Mucosa of stomach (tissue), 1 donor: ENCODE data around the gene ADAM19.
A peak's percentile ranks its signal among the peaks of the same experiment; 100 is the strongest.

ENCODE experiments used
- H3K27me3 ChIP-seq: one replicate; pipeline ENCODE4 v1.7.0; 2013; ENCODE audit warnings: mild to moderate bottlenecking, low read length; ENCODE audit not compliant: control insufficient read depth, insufficient read depth
- H3K36me3 ChIP-seq: one replicate; pipeline ENCODE4 v1.7.0; 2013; ENCODE audit warnings: low read length; ENCODE audit not compliant: control insufficient read depth, insufficient read depth
- H3K4me1 ChIP-seq: one replicate; pipeline ENCODE4 v1.7.0; 2013; ENCODE audit warnings: mild to moderate bottlenecking, low read length; ENCODE audit not compliant: control insufficient read depth, insufficient read depth
- H3K4me3 ChIP-seq: one replicate; pipeline ENCODE4 v1.7.0; 2013; ENCODE audit warnings: low read length
- H3K9ac ChIP-seq: one replicate; pipeline ENCODE4 v1.7.0; 2013; ENCODE audit warnings: mild to moderate bottlenecking, low read length, moderate library complexity
- H3K9me3 ChIP-seq: one replicate; pipeline ENCODE4 v1.7.0; 2013; ENCODE audit warnings: mild to moderate bottlenecking, low read length, moderate library complexity; ENCODE audit not compliant: control insufficient read depth
- donor health status: Pancreatic carcinoma.

The ADAM19 gene

DNA sequence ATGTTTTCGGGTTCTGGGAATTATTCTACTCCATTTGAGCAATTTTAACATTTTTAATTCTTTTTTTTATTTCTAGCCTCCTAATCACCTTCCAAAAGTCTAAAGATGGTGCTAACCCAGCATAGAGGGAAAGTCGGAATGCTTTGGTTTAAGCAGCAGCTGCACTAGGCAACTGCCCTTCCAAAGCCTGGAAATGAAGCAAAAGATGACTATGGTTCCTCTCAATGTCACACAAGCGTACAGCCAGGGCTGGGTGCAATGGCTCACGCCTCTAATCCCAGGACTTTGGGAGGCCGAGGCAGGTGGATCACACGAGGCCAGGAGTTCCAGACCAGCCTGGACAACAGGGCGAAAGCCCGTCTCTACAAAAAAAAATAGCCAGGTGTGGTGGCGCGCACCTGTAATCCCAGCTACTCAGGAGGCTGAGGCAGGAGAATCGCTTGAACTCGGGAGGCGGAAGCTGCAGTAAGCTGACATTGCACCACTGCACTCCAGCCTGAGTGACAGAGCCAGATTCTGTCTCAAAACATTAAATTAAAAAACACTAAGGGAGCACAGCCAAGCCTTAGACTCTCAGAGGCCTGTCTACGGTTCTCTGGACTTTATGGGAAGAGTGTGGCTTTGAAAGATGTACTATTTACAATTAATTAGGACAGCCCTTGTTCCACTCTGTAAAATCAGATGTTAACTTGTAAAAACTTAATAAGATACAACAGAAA is 33.1 kb downstream of the ADAM19 start:
- H3K9ac ChIP-seq = no peak overlapping the region
- H3K36me3 ChIP-seq = no peaks in the 10 kb centered on the region
- no peak overlapping the region for H3K4me3 ChIP-seq
- peaks cover 6% of the 10 kb centered on the region for H3K4me1 ChIP-seq
- no peaks in the 10 kb centered on the region for H3K27me3 ChIP-seq
- H3K9me3 ChIP-seq = no peaks in the 10 kb centered on the region

DNA sequence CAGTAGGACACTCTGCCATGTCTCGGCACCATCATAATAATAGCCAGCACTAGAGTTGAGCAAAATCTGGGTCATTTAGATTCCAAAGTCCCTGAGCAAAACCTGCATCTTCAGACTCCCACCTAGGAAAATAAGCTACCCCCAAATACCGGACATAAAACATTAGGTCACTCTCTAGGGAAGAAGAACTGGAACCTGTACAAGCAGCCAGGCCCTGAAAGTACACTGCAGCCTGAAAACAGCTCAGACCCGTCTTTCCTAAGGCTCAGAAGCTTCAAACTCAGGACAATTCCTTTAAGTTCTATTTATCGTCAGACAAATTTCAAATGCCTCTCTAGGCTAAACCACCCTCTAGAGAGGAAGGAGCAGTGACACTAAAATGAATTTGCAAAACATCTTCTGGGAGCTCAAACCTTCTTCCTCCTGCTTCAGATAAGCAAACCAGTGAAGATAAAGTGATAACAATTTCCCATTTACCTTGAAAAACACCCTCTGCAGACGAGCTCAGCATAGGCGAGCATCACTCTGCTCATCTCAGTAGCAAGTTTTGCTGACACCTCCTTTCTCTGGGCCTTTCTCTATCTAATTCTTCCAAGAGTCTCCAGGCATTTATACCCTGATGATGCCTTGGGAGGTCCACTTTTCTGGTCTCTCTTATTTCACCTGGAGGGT is 34.0 kb downstream of the ADAM19 start:
- H3K4me3 ChIP-seq = no peak overlapping the region
- peak overlapping the region; percentile 9 for H3K9ac ChIP-seq
- peaks cover 6% of the 10 kb centered on the region for H3K4me1 ChIP-seq
- H3K9me3 ChIP-seq = no peaks in the 10 kb centered on the region
- H3K36me3 ChIP-seq = no peaks in the 10 kb centered on the region
- no peaks in the 10 kb centered on the region for H3K27me3 ChIP-seq

DNA sequence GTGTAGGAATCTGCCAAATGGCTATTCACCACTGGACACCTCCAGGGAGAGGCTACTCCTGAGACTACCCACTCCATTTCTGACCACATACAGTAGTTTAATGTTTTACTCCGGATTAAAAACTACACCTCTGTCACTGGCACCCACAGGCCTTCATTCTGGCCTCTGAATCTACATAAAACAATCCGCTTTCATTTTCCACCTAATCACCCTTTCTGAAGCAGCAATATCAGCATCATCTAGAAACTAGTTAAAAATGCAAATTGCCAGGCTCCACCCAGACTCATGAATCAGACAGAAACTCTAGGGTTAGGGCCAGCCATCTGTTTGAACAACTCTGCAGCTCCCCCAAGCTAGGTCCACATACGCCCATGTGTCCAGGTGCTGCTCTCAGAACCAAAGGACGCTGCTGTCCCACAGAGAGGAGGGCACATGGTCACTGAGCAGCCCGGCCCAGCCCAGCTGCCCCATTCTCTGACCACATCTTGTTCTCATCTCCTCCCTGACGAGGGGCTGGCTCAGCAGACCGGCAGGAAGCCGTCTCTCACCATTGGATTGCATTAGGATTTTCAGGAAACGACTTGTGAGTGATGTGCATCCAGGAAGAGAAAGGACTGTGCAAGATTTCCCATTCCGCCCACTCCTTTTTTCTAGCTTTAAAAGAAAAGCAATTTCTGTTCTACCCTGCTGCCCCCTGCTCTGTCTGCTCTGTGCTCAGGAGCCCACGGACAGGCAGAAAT is 34.7 kb downstream of the ADAM19 start:
- H3K27me3 ChIP-seq = no peaks in the 10 kb centered on the region
- H3K4me3 ChIP-seq = no peak overlapping the region
- H3K4me1 ChIP-seq = peaks cover 6% of the 10 kb centered on the region
- H3K9me3 ChIP-seq = no peaks in the 10 kb centered on the region
- H3K36me3 ChIP-seq = no peaks in the 10 kb centered on the region
- H3K9ac ChIP-seq = peak overlapping the region; percentile 9

DNA sequence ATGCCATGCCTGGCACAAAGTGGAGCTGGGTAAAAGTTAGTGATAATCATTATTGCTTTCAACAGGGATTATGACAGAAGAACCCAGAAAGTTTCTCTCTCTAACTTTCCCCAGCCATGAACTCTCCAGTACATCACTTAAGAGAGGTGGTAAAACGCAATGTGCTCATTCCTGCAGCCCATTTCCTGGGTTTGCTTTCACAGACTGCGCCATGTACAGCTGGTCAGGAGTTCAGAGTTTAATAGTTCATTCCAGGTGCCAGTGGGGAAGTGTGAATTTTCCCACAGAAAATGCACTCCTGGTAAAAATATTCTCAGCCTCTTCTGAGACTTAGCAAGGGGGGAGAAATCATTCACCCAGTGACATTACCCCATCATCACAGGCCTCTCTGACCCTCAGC is 35.5 kb downstream of the ADAM19 start:
- H3K4me1 ChIP-seq = peaks cover 6% of the 10 kb centered on the region
- no peaks in the 10 kb centered on the region for H3K36me3 ChIP-seq
- no peak overlapping the region for H3K9ac ChIP-seq
- H3K27me3 ChIP-seq = no peaks in the 10 kb centered on the region
- no peaks in the 10 kb centered on the region for H3K9me3 ChIP-seq
- H3K4me3 ChIP-seq = no peak overlapping the region

DNA sequence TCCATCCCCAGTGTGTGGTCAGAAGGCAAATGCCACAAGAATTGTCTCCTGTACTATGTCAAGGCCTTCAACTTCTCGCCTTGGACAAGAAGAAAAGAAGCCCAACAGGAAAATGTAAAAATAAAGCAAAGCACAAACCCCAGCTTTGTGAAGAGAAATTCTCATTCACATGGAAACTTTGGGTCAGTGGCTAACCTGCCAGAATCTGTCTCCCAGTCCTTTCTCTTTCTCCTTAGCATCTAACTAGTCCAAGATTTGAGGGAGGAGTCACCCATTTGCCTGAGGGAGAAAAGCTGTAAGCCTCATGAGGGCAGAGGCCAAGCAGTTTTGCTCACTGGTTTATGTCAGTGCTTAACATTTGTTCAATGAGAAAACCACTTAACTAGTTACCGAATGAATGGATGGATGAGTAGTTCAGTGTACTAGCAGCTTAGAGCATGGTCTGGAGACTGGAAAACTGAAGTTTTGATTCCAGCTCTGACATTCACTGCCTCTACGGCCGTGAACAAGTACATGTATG is 36.0 kb downstream of the ADAM19 start:
- no peak overlapping the region for H3K4me3 ChIP-seq
- peaks cover 6% of the 10 kb centered on the region for H3K4me1 ChIP-seq
- no peaks in the 10 kb centered on the region for H3K9me3 ChIP-seq
- H3K9ac ChIP-seq = no peak overlapping the region
- no peaks in the 10 kb centered on the region for H3K27me3 ChIP-seq
- no peaks in the 10 kb centered on the region for H3K36me3 ChIP-seq

DNA sequence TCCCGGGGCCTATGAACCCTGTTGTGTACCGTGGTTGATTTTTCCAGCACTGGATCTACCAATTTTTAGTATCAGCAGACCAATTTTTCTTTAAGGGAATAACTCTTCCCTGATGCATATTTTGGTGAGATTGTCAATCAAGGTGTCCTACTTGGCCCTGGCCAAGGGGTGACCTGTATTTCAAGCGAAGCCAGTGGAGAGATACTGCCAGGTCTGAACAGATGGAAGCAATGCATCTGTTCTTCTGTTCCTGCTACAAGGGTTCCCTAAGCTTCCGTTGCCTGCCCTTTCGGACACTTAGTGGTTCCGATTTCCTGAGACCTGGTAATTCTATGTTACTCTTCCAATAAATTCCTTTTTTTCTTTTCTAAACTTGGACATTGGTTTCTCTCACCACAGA is 37.3 kb downstream of the ADAM19 start:
- Histone ChIP-seq H3K36me3 (no peaks in the 10 kb centered on the region), H3K9me3 (no peaks in the 10 kb centered on the region), H3K4me3 (no peak overlapping the region), H3K27me3 (no peaks in the 10 kb centered on the region), H3K4me1 (peaks cover 6% of the 10 kb centered on the region), H3K9ac (no peak overlapping the region)

DNA sequence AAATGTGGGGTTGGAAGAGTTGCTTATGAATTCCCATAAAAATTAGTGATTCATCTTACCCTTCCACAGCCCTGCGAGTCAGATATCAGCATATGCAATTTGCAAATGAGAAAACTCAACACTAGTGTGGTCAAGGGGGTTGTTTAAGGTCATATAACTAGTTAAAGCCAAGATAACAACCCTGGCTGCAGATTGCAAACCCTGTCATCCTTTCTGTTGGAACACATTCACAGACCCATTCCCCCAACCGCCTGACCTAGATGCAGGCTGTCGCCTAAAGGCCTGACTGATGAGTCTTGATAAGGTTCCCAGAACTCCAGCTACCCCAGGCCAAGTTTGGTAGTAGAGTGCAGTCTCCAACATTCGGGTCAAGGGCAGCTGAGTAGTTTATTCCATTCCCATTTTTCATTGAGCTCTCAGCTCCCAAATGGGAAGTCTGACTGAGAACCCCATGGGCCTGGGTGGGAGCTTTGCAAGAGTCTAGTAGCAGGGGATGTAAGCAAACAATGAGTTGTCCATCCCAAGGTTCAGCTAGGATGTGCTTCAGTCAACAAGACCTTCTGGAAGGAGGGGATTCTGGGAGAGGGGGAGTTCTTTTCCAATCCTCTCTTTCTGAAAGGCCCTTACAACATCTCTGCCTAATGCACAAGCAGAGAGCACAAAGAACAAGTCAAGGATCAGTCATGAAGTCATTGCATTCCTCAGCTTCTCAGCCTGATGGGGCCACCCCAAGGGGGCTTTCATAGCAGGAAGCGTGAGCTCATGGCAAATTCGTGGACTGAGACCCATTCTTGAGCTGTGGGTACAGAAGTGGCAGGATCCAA is 40.3 kb downstream of the ADAM19 start:
- Histone ChIP-seq H3K9me3 (no peaks in the 10 kb centered on the region), H3K4me3 (no peak overlapping the region), H3K4me1 (no peaks in the 10 kb centered on the region), H3K36me3 (no peaks in the 10 kb centered on the region), H3K27me3 (no peaks in the 10 kb centered on the region), H3K9ac (no peak overlapping the region)

DNA sequence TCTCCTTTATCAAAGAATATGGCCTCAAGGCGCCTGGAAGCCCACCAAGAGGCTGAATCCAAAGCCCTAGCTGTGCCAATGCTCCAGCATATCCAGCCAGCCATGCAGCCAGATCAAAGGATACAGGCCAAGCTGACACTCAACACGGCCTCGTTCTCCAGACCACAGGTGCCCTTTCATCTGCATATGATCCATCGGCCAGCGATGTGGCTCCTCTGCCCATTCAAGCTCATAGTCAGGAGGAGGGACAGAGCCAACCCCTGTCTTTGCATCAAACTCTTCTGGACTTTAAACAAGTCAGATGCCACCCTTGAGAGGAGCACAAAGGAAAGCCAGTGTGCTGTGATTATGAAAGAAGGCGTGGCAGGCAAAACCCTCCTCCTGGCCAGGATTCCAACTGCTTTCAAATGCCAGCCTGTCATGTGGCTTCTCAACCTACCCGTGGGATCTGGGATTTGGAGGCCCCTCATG is 42.5 kb downstream of the ADAM19 start:
- Histone ChIP-seq H3K9me3 (no peaks in the 10 kb centered on the region), H3K36me3 (no peaks in the 10 kb centered on the region), H3K27me3 (no peaks in the 10 kb centered on the region), H3K4me3 (no peak overlapping the region), H3K9ac (no peak overlapping the region), H3K4me1 (peaks cover 2% of the 10 kb centered on the region)

DNA sequence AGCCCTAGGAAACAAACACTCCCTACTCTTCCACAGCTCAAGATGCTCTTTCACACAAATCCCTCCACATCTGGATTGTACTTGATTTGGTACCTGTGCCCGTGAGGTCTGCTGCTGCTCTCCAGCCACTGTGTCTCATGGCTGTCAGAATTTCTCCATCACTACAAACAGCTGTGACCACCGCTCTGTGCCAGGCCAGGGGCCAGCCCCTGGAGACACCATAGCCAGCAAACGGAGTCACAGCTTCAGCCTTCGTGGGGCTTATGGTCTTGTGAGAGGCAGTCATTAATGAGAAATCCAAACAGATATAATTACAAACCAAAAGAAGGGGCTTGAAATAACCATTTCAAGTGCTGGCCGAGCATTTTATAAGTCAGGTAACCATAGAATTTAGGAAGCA is 43.6 kb downstream of the ADAM19 start:
- H3K9me3 ChIP-seq = no peaks in the 10 kb centered on the region
- H3K4me3 ChIP-seq = no peak overlapping the region
- no peak overlapping the region for H3K9ac ChIP-seq
- peaks cover 3% of the 10 kb centered on the region for H3K4me1 ChIP-seq
- no peaks in the 10 kb centered on the region for H3K36me3 ChIP-seq
- no peaks in the 10 kb centered on the region for H3K27me3 ChIP-seq

DNA sequence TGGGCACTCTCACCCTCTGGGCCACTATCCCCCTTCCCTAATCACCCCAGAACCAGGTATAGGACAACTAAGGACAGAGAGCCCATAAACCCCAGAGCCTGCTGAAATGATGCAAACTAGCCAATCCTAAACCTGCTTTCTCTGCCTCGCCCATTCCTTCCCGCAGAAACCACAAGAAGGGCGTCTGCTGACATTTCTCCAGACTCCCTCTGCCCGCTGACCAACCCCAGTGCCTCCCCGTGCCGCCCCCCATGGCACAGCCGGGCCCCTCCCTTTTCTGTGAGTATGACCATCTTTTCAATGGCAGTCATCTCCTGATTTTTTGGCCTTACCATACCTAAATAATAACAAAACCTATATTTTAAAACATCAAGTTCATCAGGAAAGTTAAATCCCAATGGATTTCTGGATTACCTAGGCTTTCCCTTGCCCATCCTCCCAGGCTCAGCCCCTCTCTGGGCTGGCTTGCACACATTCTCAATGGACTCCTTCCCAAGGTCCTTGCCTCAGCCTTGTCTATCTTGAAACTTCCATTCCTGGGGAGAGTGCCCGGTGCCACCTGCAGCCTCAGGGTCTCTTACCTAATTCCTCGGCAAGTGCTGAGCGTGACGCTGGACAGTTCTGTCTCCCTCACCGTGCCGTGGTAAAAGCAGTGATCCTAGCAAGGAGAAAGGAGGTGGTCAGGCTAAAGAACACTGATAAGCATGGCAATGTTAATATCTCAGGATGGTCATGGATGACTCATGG is 45.2 kb downstream of the ADAM19 start:
- Histone ChIP-seq H3K36me3 (no peaks in the 10 kb centered on the region), H3K9ac (no peak overlapping the region), H3K4me3 (no peak overlapping the region), H3K9me3 (no peaks in the 10 kb centered on the region), H3K27me3 (no peaks in the 10 kb centered on the region), H3K4me1 (peaks cover 3% of the 10 kb centered on the region)

DNA sequence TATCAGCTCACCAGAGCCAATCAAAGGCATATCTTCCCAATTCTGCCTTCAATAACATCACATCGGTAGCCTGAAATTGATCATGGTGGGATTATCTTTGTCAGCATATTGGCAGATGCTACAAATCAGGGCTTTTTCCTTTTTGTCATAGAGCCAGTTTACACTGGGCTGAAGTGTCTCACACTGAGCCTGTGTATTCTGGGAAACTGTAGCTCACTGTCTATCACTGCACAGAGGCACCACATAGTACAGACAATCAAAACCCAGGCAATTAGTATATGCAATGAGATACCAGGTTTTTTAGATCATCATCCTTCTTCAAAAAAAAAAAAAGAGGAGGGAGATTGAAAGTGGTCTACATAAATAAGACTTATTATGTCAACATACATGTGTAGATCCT is 46.6 kb downstream of the ADAM19 start:
- Histone ChIP-seq H3K9ac (no peak overlapping the region), H3K4me1 (peaks cover 3% of the 10 kb centered on the region), H3K4me3 (no peak overlapping the region), H3K9me3 (no peaks in the 10 kb centered on the region), H3K36me3 (no peaks in the 10 kb centered on the region), H3K27me3 (no peaks in the 10 kb centered on the region)
